ENCODE results near the gene CAMK2G. TPM values are rescaled to one million over a fixed set of nuclear protein-coding genes. Genes with fewer than 3 reads are reported as not detected.
A peak's percentile ranks its signal among the peaks of the same experiment; 100 is the strongest.

Gene CAMK2G
- polyA plus RNA-seq, 3 donors: 1.7 to 60.7 (median 3.0) TPM

DNA sequence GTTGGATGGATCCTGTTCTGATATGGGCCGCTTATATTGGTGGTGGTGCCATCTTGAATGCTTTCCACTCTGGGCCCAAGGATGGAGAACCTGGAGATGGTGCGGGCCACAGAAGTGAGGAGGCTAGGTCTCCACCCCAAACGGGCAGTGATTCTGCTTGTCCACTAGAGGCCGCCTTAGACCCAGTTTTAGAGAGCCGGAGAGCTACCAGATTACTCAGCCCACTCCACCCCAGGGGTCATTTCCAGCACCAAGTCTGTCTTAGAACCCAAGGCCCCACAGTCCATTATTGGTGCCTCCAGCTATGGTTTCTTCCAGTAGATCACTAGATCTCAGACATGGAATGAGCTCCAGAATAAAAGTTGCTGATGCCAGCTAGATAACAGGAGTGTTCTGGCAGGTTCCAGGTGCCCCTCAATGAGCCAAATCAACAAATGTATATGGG lies 11.8 kb upstream of the CAMK2G start:
- Histone ChIP-seq H3K79me2 (ENCODE audit: insufficient read depth, low read length) (no peaks in the 10 kb centered on the region), H3K27ac (ENCODE audit: low read depth in 1 of 2, low read length in 2 of 2) (no peak overlapping the region), H2AFZ (ENCODE audit: insufficient read depth, low read depth, low read length, poor library complexity, severe bottlenecking) (no peak overlapping the region), H3K9ac (ENCODE audit: insufficient read depth, low read length, poor library complexity, severe bottlenecking) (no peak overlapping the region), H3K36me3 (replicated peaks in 1 of 2; ENCODE audit: control insufficient read depth in 1 of 2, insufficient read depth in 2 of 2, low read length in 2 of 2) (no peaks in the 10 kb centered on the region), H3K9me3 (replicated peaks in 1 of 2; ENCODE audit: control insufficient read depth in 1 of 2, insufficient read depth in 1 of 2, low read length in 2 of 2) (no peaks in the 10 kb centered on the region), H3K27me3 (ENCODE audit: control insufficient read depth in 2 of 2, insufficient read depth in 2 of 2, low read length in 2 of 2) (no peaks in the 10 kb centered on the region), H3K4me3 (replicated peaks in 1 of 3; ENCODE audit: low read depth in 2 of 3, low read length in 3 of 3) (no peak overlapping the region), H4K20me1 (ENCODE audit: insufficient read depth, low read length) (no peaks in the 10 kb centered on the region), H3K4me2 (replicated peaks; ENCODE audit: extremely low read depth, low read length, poor library complexity, severe bottlenecking) (no peak overlapping the region), H3K4me1 (ENCODE audit: control insufficient read depth in 1 of 2, insufficient read depth in 2 of 2, low read length in 2 of 2) (peaks cover 19 to 25% of the 10 kb centered on the region in 2 donors)
- WGBS (ENCODE audit: insufficient coverage): 0% methylated on average over 1 of the region's 5 CpGs
- no peak overlapping the region for H3K4me3 Mint-ChIP-seq
- intact Hi-C loops (cut with micrococcal nuclease): loop anchor here in 1 of 2 donors (2.0 kb wide), 1 partner anchor 55 kb away; no protein-coding TSS in a partner anchor
- peaks cover 21% of the 10 kb centered on the region for H3K4me1 Mint-ChIP-seq
- peak; percentile 73 to 85 (median 81) for DNase-seq
- H3K36me3 Mint-ChIP-seq: no peaks in the 10 kb centered on the region
- TF ChIP-seq, protein P1, sequence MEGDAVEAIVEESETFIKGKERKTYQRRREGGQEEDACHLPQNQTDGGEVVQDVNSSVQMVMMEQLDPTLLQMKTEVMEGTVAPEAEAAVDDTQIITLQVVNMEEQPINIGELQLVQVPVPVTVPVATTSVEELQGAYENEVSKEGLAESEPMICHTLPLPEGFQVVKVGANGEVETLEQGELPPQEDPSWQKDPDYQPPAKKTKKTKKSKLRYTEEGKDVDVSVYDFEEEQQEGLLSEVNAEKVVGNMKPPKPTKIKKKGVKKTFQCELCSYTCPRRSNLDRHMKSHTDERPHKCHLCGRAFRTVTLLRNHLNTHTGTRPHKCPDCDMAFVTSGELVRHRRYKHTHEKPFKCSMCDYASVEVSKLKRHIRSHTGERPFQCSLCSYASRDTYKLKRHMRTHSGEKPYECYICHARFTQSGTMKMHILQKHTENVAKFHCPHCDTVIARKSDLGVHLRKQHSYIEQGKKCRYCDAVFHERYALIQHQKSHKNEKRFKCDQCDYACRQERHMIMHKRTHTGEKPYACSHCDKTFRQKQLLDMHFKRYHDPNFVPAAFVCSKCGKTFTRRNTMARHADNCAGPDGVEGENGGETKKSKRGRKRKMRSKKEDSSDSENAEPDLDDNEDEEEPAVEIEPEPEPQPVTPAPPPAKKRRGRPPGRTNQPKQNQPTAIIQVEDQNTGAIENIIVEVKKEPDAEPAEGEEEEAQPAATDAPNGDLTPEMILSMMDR (IDR thresholded peaks at IDR 0.05): peak; percentile 78
- H3K27me3 Mint-ChIP-seq (ENCODE audit: low read depth in 3 of 3): peaks cover 0 to 2% (median 2%) of the 10 kb centered on the region in 3 donors
- peak overlapping the region in 2 of 7 donors; percentile 20 to 33 for H3K27ac Mint-ChIP-seq
- peaks cover 0 to 3% (median 0%) of the 10 kb centered on the region in 7 donors for H3K9me3 Mint-ChIP-seq

DNA sequence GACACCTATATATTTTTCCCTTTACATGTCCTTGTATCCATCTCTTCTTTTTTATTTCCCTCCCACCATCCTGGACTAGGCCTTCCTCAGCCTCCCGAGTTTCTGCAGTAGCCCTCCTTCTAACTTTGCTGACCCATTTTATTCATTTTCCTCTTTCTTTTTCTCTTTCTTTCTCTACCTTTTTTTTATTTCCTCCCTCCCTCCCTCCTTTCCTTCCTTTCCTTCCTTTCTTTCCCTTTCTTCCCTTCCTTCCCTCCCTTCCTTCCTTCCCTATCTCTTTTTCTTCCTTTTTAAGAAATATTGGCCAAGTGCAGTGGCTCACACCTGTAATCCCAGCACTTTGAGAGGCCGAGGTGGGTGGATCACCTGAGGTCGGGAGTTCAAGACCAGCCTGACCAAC lies 9.7 kb upstream of the CAMK2G start:
- H3K36me3 Mint-ChIP-seq: no peaks in the 10 kb centered on the region
- peaks cover 31% of the 10 kb centered on the region for H3K4me1 Mint-ChIP-seq
- H3K36me3 ChIP-seq (replicated peaks in 1 of 2; ENCODE audit: control insufficient read depth in 1 of 2, insufficient read depth in 2 of 2, low read length in 2 of 2): no peaks in the 10 kb centered on the region
- TF ChIP-seq, protein P1 (IDR thresholded peaks at IDR 0.05): no peak
- peaks cover 1 to 2% (median 2%) of the 10 kb centered on the region in 3 donors for H3K27me3 Mint-ChIP-seq (ENCODE audit: low read depth in 3 of 3)
- no peaks in the 10 kb centered on the region for H3K79me2 ChIP-seq (ENCODE audit: insufficient read depth, low read length)
- no peaks in the 10 kb centered on the region for H4K20me1 ChIP-seq (ENCODE audit: insufficient read depth, low read length)
- H3K9me3 Mint-ChIP-seq: peaks cover 0 to 3% (median 0%) of the 10 kb centered on the region in 7 donors
- no peak overlapping the region for H3K4me3 Mint-ChIP-seq
- intact Hi-C loops (cut with micrococcal nuclease): no loop called here
- H3K4me1 ChIP-seq (ENCODE audit: control insufficient read depth in 1 of 2, insufficient read depth in 2 of 2, low read length in 2 of 2): peaks cover 22 to 30% of the 10 kb centered on the region in 2 donors
- H3K4me3 ChIP-seq (replicated peaks in 1 of 3; ENCODE audit: low read depth in 2 of 3, low read length in 3 of 3): no peak overlapping the region
- H3K9ac ChIP-seq (ENCODE audit: insufficient read depth, low read length, poor library complexity, severe bottlenecking): no peak overlapping the region
- WGBS (ENCODE audit: insufficient coverage): 91% methylated on average over 2 of the region's 3 CpGs
- no peak for DNase-seq
- no peaks in the 10 kb centered on the region for H3K9me3 ChIP-seq (replicated peaks in 1 of 2; ENCODE audit: control insufficient read depth in 1 of 2, insufficient read depth in 1 of 2, low read length in 2 of 2)
- peak overlapping the region in 1 of 7 donors; percentile 62 for H3K27ac Mint-ChIP-seq
- H2AFZ ChIP-seq (ENCODE audit: insufficient read depth, low read depth, low read length, poor library complexity, severe bottlenecking): no peak overlapping the region
- H3K4me2 ChIP-seq (replicated peaks; ENCODE audit: extremely low read depth, low read length, poor library complexity, severe bottlenecking): no peak overlapping the region
- H3K27ac ChIP-seq (ENCODE audit: low read depth in 1 of 2, low read length in 2 of 2): no peak overlapping the region
- H3K27me3 ChIP-seq (ENCODE audit: control insufficient read depth in 2 of 2, insufficient read depth in 2 of 2, low read length in 2 of 2): no peaks in the 10 kb centered on the region
